Hindlimb muscle (tissue), 1 donor: ENCODE data around the gene PSMG4. TPM values are rescaled to one million over a fixed set of nuclear protein-coding genes. Genes with fewer than 3 reads are reported as not detected.
A peak's percentile ranks its signal among the peaks of the same experiment; 100 is the strongest.
"Not testable (repeated sequence)": the region's sequence is repeated elsewhere in the genome, so short reads cannot be mapped to it uniquely, and the experiment has no call there.

Source experiments
- DNase-seq: peaks from one replicate; pipeline ENCODE4 v3.0.0-alpha.2; 2013
- polyA plus RNA-seq: library from polyadenylated mRNA; unstranded; fragments of 120-200 nt; gene quantifications from one replicate; pipeline ENCODE4 v1.2.1, GENCODE V29; 2013; ENCODE audit not compliant: insufficient read length

The PSMG4 gene
- polyA plus RNA-seq, 1 donor = 13.9 TPM

- no peak for DNase-seq
Measured at GRCh38 chr6:3230900-3231246, 27.9 kb upstream of the PSMG4 start.

- peak; percentile 78 for DNase-seq
Measured at GRCh38 chr6:3231247-3232016, 27.3 kb upstream of the PSMG4 start.

GRCh38 chr6:3232017-3232945 lies 26.5 kb upstream of the PSMG4 start:
- no peak for DNase-seq

GRCh38 chr6:3233321-3233720 lies 25.4 kb upstream of the PSMG4 start:
- DNase-seq = no peak

- DNase-seq = no peak
Measured at GRCh38 chr6:3233904-3234303, 24.8 kb upstream of the PSMG4 start.

- no peak for DNase-seq
Measured at GRCh38 chr6:3235486-3235885, 23.3 kb upstream of the PSMG4 start.

GRCh38 chr6:3236005-3236404 lies 22.7 kb upstream of the PSMG4 start:
- DNase-seq = no peak

GRCh38 chr6:3237761-3238662 lies 20.7 kb upstream of the PSMG4 start:
- DNase-seq = no peak

GRCh38 chr6:3239110-3239830 lies 19.5 kb upstream of the PSMG4 start:
- DNase-seq = no peak

GRCh38 chr6:3240595-3240994 lies 18.2 kb upstream of the PSMG4 start:
- DNase-seq = no peak

GRCh38 chr6:3241745-3242144 lies 17.0 kb upstream of the PSMG4 start:
- not testable (repeated sequence) for DNase-seq

- DNase-seq = no peak
Measured at GRCh38 chr6:3242768-3243167, 16.0 kb upstream of the PSMG4 start.

GRCh38 chr6:3244003-3244831 lies 14.5 kb upstream of the PSMG4 start:
- no peak for DNase-seq

- DNase-seq = not testable (repeated sequence)
Measured at GRCh38 chr6:3244832-3245161, 13.9 kb upstream of the PSMG4 start.

GRCh38 chr6:3245216-3245615 lies 13.5 kb upstream of the PSMG4 start:
- no peak for DNase-seq

- peak; percentile 68 for DNase-seq
Measured at GRCh38 chr6:3247255-3248146, 11.2 kb upstream of the PSMG4 start.

GRCh38 chr6:3249821-3250220 lies 8.9 kb upstream of the PSMG4 start:
- DNase-seq = no peak

GRCh38 chr6:3250231-3250675 lies 8.5 kb upstream of the PSMG4 start:
- peak; percentile 89 for DNase-seq

GRCh38 chr6:3251462-3252314 lies 7.1 kb upstream of the PSMG4 start:
- DNase-seq = peak; percentile 81
